Right cardiac atrium (tissue), 5 donors: ENCODE results near the gene TMEM178B. TPM values are rescaled to one million over a fixed set of nuclear protein-coding genes. Genes with fewer than 3 reads are reported as not detected.
"Not testable (repeated sequence)": the region's sequence is repeated elsewhere in the genome, so short reads cannot be mapped to it uniquely, and the experiment has no call there.

Source experiments
- ATAC-seq, 2 donors: fragments of 200-7000 bp; cut with Tn5 transposase; one replicate each; pipeline versions ENCODE4 v1.8.0 to v1.9.1; 2020; ENCODE audit warnings: moderate library complexity in 2 of 2, mild to moderate bottlenecking in 1 of 2
- DNase-seq, 3 donors: peaks; one replicate each; pipeline ENCODE4 v3.0.0-alpha.2; 2020
- H3K27ac ChIP-seq: one replicate; pipeline ENCODE4 v1.5.1; 2013; ENCODE audit warnings: mild to moderate bottlenecking, low read length, control low read depth, moderate library complexity
- H3K27me3 ChIP-seq: one replicate; pipeline ENCODE4 v1.6.1; 2013; ENCODE audit not compliant: control insufficient read depth, insufficient read depth
- H3K4me1 ChIP-seq: one replicate; pipeline ENCODE4 v1.6.1; 2013; ENCODE audit warnings: low read length; ENCODE audit not compliant: control insufficient read depth, insufficient read depth
- H3K4me3 ChIP-seq: one replicate; pipeline ENCODE4 v1.5.1; 2013; ENCODE audit warnings: low read length, control low read depth
- H3K9me3 ChIP-seq: one replicate; pipeline ENCODE4 v1.6.1; 2013; ENCODE audit warnings: low read length; ENCODE audit not compliant: control insufficient read depth
- WGBS: extraction: QIAGEN DNeasy Blood & Tissue Kit; methylation state at CpG from one replicate; pipeline ENCODE4 v1.1.7; 2013; 5-methylcytosine and 5-hydroxymethylcytosine counted together
- intact Hi-C, 4 donors: fragments of 100-400 bp; cut with DNase I; formaldehyde crosslinking; loops; one replicate each; pipeline versions ENCODE4 v1.11.0 to v1.14.0; 2022 to 2023
- polyA plus RNA-seq: library from polyadenylated mRNA; stranded (reverse); fragments of 200-250 nt; gene quantifications from one replicate; pipeline ENCODE4 v1.2.3, GENCODE V29; 2013
- total RNA-seq, 4 donors: library from RNA; stranded (reverse); fragmentation: NEBNext Ultra II Directional; extraction: Animal tissue kit (Norgen Biotek cat#: 25700); gene quantifications; one replicate each; pipeline ENCODE4 v1.2.1, GENCODE V29; 2021
- donor health status: healthy with polysubstance abuse.
- donor health status: DM: no; HTN: yes; CAD: no.
- donor health status: DM: no; HTN: no; CAD: no.
- donor health status: DM: no; HTN: yes; CAD: no; lungs with severe emphysema.
- donor health status: DM: yes; HTN: yes; CAD: no.

TMEM178B gene
- total and polyA plus RNA-seq, 5 donors = 13.3 to 49.6 (median 35.0) TPM

DNA sequence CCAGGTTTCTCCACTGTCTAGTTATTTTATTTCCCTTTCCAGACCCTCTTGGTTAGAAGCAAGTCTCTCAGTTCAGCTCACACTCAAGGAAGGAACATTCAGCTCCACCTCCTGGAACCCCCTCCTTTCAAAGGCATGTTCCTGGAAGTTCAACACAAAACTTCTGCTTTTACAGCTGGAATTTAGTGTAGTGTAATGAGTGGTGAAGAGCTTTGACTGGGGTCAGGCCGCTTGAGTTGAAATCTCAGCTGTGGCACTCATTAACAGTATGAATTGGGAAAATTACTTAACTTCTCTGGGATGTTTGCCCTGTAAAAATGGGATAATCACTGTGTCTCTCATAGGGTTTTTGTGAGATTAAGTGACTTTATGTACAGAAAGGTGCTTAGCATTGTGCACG lies 91.7 kb downstream of the TMEM178B start:
- no peak for ATAC-seq
- intact Hi-C loops = no loop called here
- H3K27ac ChIP-seq = no peak overlapping the region
- DNase-seq = no peak
- 57% methylated on average over 2 of the region's 2 CpGs for WGBS
- no peaks in the 10 kb centered on the region for H3K27me3 ChIP-seq
- H3K9me3 ChIP-seq = no peaks in the 10 kb centered on the region
- H3K4me1 ChIP-seq = no peaks in the 10 kb centered on the region
- H3K4me3 ChIP-seq = no peak overlapping the region

DNA sequence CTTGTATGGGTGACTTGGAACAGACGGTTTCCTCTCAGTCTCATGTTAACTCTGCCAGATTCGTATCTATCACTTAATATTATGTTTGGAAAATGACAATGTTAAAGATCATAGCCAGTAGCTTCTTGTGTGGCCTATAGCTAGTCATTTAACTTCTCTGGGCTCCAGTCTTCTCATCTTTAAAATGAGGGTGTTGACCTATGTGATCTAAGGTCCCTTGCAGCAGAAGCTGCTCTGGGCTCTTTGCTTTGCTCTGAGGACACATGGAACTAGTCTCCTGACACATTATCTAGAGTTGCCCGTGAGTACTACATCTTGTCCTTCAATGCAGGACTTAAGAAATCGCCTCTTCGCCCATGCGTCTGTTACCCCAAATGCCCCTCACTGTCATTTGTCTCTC lies 93.1 kb downstream of the TMEM178B start:
- Histone ChIP-seq H3K27me3 (no peaks in the 10 kb centered on the region), H3K27ac (no peak overlapping the region), H3K4me1 (no peaks in the 10 kb centered on the region), H3K9me3 (no peaks in the 10 kb centered on the region), H3K4me3 (no peak overlapping the region)
- WGBS = 82% methylated on average over 6 of the region's 6 CpGs
- intact Hi-C loops = no loop called here
- DNase-seq (no peak), ATAC-seq (no peak)

DNA sequence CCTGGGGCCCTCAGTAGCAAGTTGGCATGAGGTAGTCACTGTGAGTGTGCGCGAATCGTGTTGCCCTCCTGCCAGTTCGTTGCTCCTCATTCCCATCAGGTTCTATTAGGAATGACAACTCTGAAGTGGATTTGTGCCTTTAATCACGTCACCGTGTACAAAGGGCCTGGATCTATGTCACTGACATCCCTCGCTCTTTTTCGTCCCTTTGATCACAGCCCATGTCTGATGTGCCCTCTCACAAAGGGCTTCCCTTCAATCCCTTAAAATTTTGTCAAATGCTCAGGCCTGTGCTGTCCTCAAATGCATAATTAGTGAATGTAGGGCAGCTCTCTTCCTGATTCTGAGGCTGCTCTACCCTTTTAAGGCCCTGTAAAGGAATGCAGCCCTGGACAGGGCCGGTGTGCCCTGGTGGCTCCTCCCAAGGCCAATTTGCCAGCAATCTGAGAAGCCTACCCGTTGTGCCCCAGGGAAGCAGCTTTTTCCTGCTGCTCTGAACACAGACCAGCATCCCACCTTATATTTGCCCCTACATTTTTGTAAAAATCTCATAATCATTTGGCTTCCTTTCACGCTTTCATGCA lies 93.6 kb downstream of the TMEM178B start:
- Histone ChIP-seq H3K9me3 (no peaks in the 10 kb centered on the region), H3K27me3 (no peaks in the 10 kb centered on the region), H3K4me1 (no peaks in the 10 kb centered on the region), H3K4me3 (no peak overlapping the region), H3K27ac (no peak overlapping the region)
- ATAC-seq (no peak), DNase-seq (no peak)
- intact Hi-C loops = no loop called here
- 75% methylated on average over 11 of the region's 11 CpGs for WGBS

DNA sequence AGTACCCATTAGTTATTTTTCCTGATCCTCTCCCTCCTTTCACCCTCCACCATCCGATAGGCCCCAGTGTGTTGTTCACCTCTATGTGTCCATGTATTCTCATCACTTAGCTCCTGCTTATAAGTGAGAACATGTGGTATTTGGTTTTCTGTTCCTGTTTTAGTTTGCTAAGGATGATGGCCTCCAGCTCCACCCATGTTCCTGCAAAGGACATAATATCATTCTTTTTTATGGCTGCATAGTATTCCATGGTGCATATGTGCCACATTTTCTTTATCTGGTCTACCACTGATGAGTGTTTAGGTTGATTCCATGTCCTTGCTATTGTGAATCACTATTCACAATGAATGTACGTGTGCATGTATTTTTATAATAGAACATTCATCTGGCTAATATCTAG lies 95.3 kb downstream of the TMEM178B start:
- H3K27me3 ChIP-seq, ATAC-seq, intact Hi-C loops, H3K27ac ChIP-seq, H3K9me3 ChIP-seq, DNase-seq, H3K4me1 ChIP-seq, H3K4me3 ChIP-seq: not testable (repeated sequence)
- 87% methylated on average over 2 of the region's 2 CpGs for WGBS

DNA sequence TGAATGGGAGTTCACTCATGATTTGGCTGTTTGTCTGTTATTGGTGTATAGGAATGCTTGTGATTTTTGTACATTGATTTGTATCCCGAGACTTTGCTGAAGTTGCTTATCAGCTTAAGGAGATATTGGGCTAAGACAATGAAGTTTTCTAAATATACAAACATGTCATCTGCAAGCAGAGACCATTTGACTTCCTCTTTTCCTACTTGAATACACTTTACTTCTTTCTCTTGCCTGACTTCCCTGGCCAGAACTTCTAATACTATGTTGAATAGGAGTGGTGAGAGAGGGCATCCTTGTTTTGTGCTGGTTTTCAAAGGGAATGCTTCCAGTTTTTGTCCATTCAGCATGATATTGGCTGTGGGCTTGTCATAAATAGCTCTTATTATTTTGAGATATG lies 101.9 kb downstream of the TMEM178B start:
- H3K9me3 ChIP-seq, H3K27ac ChIP-seq, H3K4me3 ChIP-seq, H3K4me1 ChIP-seq, intact Hi-C loops, ATAC-seq, H3K27me3 ChIP-seq, DNase-seq: not testable (repeated sequence)
- WGBS = 69% methylated on average over 1 of the region's 1 CpG

DNA sequence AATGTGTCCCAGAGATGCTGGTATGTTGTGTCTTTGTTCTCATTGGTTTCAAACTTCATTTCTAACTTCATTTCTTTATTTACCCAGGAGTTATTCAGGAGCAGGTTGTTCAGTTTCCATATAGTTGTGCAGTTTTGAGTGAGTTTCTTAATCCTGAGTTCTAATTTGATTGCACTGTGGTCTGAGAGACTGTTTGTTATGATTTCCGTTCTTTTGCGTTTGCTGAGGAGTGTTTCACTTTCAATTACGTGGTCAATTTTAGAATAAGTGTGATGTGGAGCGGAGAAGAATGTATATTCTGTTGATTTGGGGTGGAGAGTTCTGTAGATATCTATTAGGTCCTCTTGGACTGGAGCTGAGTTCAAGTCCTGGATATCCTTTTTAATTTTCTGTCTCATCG lies 103.3 kb downstream of the TMEM178B start:
- H3K27ac ChIP-seq, H3K4me1 ChIP-seq, DNase-seq, H3K4me3 ChIP-seq, H3K27me3 ChIP-seq, ATAC-seq, H3K9me3 ChIP-seq, intact Hi-C loops: not testable (repeated sequence)
- WGBS = 86% methylated on average over 5 of the region's 5 CpGs

DNA sequence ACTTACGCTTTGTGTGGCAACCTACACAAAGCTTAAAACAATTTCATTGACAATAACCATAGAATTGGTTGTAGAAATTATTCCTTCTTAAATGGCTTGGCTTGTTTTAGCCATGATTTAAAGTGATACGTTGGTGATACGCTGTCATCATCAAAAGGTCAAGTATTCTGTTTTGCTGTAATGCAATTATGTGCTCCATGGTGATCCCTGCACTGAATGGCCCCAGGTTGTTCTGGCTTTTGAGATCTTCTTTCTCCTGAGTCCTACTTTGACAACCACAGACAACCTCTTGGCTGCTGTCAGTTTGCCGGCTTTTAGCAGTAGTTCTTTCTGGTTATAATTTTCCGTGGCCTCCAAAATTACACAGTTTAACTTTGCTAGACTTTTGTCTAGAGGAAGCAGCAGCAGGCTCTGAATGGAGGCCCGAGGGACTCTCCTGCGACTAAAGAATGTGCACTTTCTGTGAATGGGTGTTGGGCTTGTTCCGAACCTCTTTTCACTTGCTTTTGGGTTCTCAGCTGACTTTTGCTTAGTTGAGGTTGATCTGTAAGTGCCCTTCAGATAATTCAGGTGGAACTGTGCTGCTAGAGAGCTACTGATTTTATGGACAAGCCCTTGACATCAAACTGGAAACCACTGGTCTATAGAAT lies 104.7 kb downstream of the TMEM178B start:
- Histone ChIP-seq H3K4me3 (no peak overlapping the region), H3K9me3 (no peaks in the 10 kb centered on the region), H3K4me1 (no peaks in the 10 kb centered on the region), H3K27me3 (no peaks in the 10 kb centered on the region), H3K27ac (no peak overlapping the region)
- intact Hi-C loops = no loop called here
- DNase-seq (no peak), ATAC-seq (no peak)
- WGBS = 87% methylated on average over 8 of the region's 8 CpGs

DNA sequence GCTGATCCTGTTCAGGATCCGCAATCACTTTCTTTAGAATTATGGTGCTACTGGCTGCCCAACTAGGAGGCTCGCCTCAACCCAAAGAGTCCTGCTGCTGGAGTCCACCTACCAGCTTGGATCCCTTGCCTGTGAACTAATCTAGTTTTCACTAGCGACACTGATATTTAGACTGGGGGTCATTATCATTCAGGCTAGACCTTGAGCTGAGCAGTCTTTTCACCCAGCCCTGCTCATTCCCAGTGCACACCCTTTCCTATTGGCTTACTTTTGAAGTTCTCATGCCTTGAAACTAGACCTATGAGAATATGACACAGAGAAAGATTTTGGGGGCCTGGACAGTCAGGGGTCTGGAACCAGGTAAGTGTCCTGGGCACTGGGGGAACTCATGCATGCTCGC lies 107.9 kb downstream of the TMEM178B start:
- no peak overlapping the region for H3K27ac ChIP-seq
- ATAC-seq = no peak
- intact Hi-C loops = no loop called here
- no peak for DNase-seq
- H3K27me3 ChIP-seq = no peaks in the 10 kb centered on the region
- no peaks in the 10 kb centered on the region for H3K9me3 ChIP-seq
- H3K4me3 ChIP-seq = no peak overlapping the region
- H3K4me1 ChIP-seq = no peaks in the 10 kb centered on the region
- WGBS = 93% methylated on average over 4 of the region's 4 CpGs

DNA sequence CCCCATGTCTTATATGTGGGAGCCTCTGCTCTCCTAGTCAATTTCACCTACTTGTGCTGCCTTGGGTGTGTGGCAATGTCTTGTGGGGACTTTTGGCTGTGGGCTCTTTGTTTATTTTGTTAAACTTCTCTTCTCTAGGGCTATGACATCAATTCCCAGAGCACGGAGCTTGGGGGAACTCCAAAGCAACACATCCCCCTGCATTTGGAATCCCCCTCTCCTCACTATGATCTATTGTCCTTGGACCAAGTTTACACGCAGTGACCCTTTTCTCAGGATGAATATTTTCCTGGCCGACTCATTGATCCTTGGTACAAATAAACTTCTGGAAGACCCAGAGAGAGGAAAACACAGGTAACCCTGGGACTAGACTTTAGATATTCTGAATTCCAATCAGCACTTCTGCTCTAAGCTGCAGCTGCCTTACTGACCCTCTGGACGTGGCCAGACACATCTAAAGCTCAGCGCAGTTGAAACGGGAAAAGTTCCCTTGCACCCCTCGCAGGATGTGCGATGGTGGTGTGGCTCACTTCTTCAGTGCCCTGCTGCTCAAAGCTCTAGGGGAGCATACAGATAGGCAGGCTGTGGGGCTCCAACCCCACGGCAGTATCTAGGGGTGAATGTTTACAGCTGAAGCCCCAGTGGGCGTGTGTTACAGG lies 110.8 kb downstream of the TMEM178B start:
- H3K9me3 ChIP-seq = no peaks in the 10 kb centered on the region
- ATAC-seq = no peak
- H3K27me3 ChIP-seq = no peaks in the 10 kb centered on the region
- no peak overlapping the region for H3K4me3 ChIP-seq
- intact Hi-C loops = no loop called here
- no peak overlapping the region for H3K27ac ChIP-seq
- H3K4me1 ChIP-seq = no peaks in the 10 kb centered on the region
- WGBS = 72% methylated on average over 10 of the region's 10 CpGs
- DNase-seq = no peak

DNA sequence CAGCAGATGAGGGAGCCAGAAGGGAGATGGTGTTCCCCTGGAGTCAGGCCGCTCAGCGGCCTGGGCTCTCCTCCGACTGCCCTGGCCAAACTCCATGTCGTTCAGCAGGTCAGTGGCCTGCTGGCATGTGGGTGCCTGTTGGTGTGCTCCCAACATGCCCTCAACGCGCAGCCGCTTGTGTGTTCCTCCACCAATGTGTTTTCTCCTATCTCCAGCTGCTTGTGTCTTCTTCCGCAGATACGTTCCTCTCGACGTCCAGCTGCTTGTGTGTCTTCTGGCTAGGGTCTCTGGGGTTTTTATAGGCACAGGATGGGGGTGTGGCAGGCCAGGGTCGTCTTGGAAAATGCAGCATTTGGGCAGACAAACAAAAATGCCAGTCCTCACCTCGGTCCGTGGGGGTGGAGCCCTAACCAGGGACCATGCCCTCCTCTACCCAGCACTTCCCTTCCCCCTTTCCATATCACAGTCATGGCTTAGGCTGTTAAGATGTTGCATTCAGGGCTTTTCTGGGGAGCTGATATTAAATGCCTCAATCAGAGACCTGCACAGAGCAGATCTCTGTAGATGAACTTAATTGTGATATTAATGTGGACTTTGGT lies 111.6 kb downstream of the TMEM178B start:
- DNase-seq = no peak
- 79% methylated on average over 14 of the region's 14 CpGs for WGBS
- intact Hi-C loops = no loop called here
- no peak for ATAC-seq
- no peak overlapping the region for H3K27ac ChIP-seq
- H3K4me1 ChIP-seq = no peaks in the 10 kb centered on the region
- no peak overlapping the region for H3K4me3 ChIP-seq
- H3K9me3 ChIP-seq = no peaks in the 10 kb centered on the region
- H3K27me3 ChIP-seq = no peaks in the 10 kb centered on the region

DNA sequence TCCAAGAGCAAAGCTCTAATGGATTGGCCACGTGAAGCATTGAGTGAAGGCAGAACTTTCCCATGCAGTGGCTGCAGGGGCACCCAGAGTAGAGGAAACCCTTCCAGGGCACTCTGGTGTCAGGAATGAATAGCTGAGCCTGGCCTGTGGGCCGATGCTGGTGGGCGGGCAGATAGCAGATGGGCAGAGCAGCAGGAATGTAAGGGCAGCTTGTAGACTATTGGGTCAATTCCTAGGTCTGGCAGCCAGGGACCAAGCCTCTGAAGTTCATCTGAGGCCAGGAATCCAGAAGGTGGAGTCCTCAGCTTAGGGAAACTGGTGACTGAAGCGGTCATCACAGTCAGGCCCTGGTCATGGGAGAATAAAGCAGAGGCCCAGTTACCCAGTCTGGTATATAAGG lies 115.4 kb downstream of the TMEM178B start:
- DNase-seq (no peak), ATAC-seq (no peak)
- intact Hi-C loops = no loop called here
- Histone ChIP-seq H3K9me3 (no peaks in the 10 kb centered on the region), H3K27me3 (no peaks in the 10 kb centered on the region), H3K4me3 (no peak overlapping the region), H3K27ac (no peak overlapping the region), H3K4me1 (no peaks in the 10 kb centered on the region)
- WGBS = 78% methylated on average over 4 of the region's 4 CpGs
